K562 (cell line): Measurements from ENCODE around the gene RGS3.

Source experiments
- ETV6 ChIP-seq, 3 experiments: fragments of 150-350 bp in 1 of 3; sonication (generic) in 1 of 3; formaldehyde crosslinking in 1 of 3; IDR thresholded peaks; 2 replicates each; pipeline versions ENCODE4 v1.6.1 to v1.8.0; 2014 to 2022; ENCODE audit warnings: borderline replicate concordance in 2 of 3, low read depth in 2 of 3, antibody characterized with exemption in 1 of 3, low read length in 1 of 3, mild to moderate bottlenecking in 1 of 3, missing genetic modification reagents in 1 of 3
- HSF4 ChIP-seq: fragments of 250-450 bp; sonication (Bioruptor Pico); IDR thresholded peaks from 2 replicates; pipeline ENCODE4 v2.1.2; 2022; ENCODE audit warnings: mild to moderate bottlenecking, moderate library complexity, borderline replicate concordance
- KAT8 ChIP-seq: fragments of 450-650 bp; IDR thresholded peaks from 2 replicates; pipeline ENCODE4 v1.6.1; 2016; ENCODE audit warnings: low read depth, mild to moderate bottlenecking
- KLF10 ChIP-seq: fragments of 250-450 bp; sonication (Bioruptor Pico); IDR thresholded peaks from 2 replicates; pipeline ENCODE4 v1.6.1; 2021; ENCODE audit warnings: matching md5 sums
- MTA1 ChIP-seq: fragments of 450-650 bp; IDR thresholded peaks from 2 replicates; pipeline ENCODE4 v1.6.1; 2017; ENCODE audit warnings: borderline replicate concordance
- PHB2 ChIP-seq: fragments of 450-650 bp; IDR thresholded peaks from 2 replicates; pipeline ENCODE4 v1.6.1; 2017; ENCODE audit warnings: low read depth
- SRF ChIP-seq, 2 experiments: fragments of 250-450, 450-650 bp in 1 of 2; sonication (Bioruptor Pico) in 1 of 2; sonication (generic) in 1 of 2; formaldehyde crosslinking; IDR thresholded peaks; 2 replicates each; pipeline versions ENCODE4 v1.5.0 to v1.5.1; 2020 to 2022; ENCODE audit warnings: mild to moderate bottlenecking in 1 of 2, missing genetic modification reagents in 1 of 2
- SRSF9 ChIP-seq: fragments of 200-400 bp; formaldehyde crosslinking; IDR thresholded peaks from 2 replicates; pipeline ENCODE4 v1.6.1; 2017; ENCODE audit warnings: low read depth, low read length, borderline replicate concordance
- TF ChIP-seq, protein P1 (sequence below): sonication (generic); formaldehyde crosslinking; IDR thresholded peaks from 2 replicates; pipeline ENCODE4 v1.8.0; 2022; ENCODE audit warnings: mild to moderate bottlenecking, low read depth, missing genetic modification reagents
- TF ChIP-seq, protein P2 (sequence below): fragments of 450-650 bp; IDR thresholded peaks from 2 replicates; pipeline ENCODE4 v1.6.1; 2016; ENCODE audit warnings: low read depth, mild to moderate bottlenecking, moderate library complexity

DNA sequence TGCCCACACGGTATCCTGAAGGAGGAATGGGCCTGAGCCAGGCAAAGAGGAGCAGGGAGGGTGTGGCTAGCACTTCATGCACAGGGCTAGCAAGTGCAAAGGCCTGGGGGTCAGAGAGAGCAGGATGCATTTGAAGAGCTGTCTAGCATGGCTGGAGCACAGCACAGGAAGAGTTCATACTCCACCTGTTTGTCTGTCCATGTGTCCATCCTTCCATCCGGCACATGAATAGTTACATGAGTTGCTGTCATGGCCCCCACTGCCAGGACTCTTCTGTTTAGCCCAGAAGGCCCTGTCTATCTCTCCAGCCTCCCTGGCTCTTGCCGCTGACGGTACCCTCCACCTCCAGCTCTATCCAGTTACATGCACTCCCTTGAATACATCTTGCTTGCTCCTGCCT, 17.1 kb downstream of the RGS3 start:
- TF ChIP-seq PHB2, result no peak
- TF ChIP-seq SRSF9, result no peak
- TF ChIP-seq, protein P1, sequence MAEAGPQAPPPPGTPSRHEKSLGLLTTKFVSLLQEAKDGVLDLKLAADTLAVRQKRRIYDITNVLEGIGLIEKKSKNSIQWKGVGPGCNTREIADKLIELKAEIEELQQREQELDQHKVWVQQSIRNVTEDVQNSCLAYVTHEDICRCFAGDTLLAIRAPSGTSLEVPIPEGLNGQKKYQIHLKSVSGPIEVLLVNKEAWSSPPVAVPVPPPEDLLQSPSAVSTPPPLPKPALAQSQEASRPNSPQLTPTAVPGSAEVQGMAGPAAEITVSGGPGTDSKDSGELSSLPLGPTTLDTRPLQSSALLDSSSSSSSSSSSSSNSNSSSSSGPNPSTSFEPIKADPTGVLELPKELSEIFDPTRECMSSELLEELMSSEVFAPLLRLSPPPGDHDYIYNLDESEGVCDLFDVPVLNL (CRISPR knock-in tag), result no peak
- no peak for TF ChIP-seq HSF4
- TF ChIP-seq KLF10 (CRISPR knock-in tag), result no peak
- TF ChIP-seq, protein P2, sequence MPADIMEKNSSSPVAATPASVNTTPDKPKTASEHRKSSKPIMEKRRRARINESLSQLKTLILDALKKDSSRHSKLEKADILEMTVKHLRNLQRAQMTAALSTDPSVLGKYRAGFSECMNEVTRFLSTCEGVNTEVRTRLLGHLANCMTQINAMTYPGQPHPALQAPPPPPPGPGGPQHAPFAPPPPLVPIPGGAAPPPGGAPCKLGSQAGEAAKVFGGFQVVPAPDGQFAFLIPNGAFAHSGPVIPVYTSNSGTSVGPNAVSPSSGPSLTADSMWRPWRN, result no peak
- TF ChIP-seq SRF (CRISPR knock-in tag; IDR thresholded peaks at IDR 0.05), result no peak
- TF ChIP-seq ETV6 (IDR thresholded peaks at IDR 0.05; ENCODE audit: borderline replicate concordance in 1 of 2, low read depth in 2 of 2, low read length in 1 of 2), result no peak
- no peak for TF ChIP-seq ETV6 (CRISPR knock-in tag; IDR thresholded peaks at IDR 0.05; ENCODE audit: borderline replicate concordance)
- no peak for TF ChIP-seq KAT8
- TF ChIP-seq MTA1, result no peak
